ENCODE data around the gene PLIN5. TPM values are rescaled to one million over a fixed set of nuclear protein-coding genes. Genes with fewer than 3 reads are reported as not detected.
"Not testable (repeated sequence)": the region's sequence is repeated elsewhere in the genome, so short reads cannot be mapped to it uniquely, and the experiment has no call there.

The PLIN5 gene
- total RNA-seq, 1 experiment from 2014 or later = not detected

DNA sequence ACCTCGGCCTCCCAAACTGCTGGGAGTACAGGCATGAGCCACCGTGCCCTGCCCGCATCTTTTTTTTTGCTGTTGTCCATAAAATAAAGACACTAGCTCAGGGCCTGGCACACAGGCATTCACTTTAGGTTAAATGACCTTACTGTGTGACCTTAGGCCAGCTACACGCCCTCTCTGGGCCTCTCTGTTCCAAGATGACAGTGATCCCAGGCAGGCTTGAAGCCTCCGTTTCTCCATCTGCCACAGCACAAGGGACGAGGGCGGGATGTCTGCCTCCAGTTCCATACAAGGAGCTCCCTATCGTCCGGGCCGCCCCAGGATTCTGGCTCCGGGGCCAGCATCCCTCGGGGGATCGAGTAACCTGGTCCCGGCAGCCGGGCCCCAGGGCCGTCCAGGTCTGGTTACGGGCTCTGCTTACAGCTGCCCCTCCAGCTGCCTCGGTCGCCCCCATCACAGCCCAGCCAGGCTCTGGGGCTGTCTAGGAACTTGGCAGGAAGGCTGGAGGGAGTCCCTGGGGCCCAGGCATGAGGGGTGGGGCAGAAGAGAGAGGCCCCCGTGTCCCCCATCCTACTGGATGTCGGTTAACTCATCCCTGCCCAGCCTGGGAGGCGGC is 36.4 kb upstream of the PLIN5 start:
- in situ Hi-C loops (cut with HindIII; ENCODE audit: low pct_unique_long_range_greater_than_20kb, low sequenced_read_pairs) = no loop called here
- no peak for DNase-seq (ENCODE audit: low read depth, low spot score)

DNA sequence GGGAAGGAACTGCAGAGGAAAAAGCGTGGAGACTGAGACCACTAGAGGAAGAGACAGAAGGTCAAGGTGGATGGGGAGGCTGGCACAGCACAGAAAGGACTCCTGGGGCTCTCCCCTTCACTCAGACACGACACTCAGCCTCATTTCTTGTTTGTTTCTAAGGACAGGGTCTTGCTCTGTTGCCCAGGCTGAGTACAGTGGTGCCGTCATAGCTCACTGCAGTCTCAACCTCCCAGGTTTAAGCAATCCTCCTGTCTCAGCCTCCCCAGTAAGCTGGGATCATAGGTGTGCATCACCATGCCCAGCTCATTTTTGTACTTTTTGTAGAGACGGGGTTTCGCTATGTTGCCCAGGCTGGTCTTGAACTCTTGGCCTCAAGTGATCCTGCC is 35.9 kb upstream of the PLIN5 start:
- DNase-seq (ENCODE audit: low read depth, low spot score) = no peak
- in situ Hi-C loops (cut with HindIII; ENCODE audit: low pct_unique_long_range_greater_than_20kb, low sequenced_read_pairs) = no loop called here

DNA sequence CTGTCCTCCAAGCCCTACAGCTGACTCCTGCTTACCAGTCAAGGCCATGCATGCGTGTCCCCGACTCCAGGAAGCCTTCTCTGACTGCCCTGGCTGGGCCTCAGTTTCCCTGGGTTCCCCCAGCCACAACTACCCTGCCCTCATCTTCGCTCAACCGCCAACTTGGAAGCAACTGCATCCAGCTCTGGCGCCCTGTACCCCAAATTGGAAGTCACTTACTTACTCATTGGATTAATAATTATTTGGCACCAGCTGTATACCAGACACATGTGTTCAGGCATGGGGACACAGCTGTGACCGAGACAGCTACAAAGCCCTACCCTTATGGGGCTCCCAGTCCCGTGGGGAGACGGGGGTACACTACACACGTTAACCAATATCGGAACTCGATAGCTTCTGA is 35.4 kb upstream of the PLIN5 start:
- DNase-seq (ENCODE audit: low read depth, low spot score) = no peak
- in situ Hi-C loops (cut with HindIII; ENCODE audit: low pct_unique_long_range_greater_than_20kb, low sequenced_read_pairs) = no loop called here

DNA sequence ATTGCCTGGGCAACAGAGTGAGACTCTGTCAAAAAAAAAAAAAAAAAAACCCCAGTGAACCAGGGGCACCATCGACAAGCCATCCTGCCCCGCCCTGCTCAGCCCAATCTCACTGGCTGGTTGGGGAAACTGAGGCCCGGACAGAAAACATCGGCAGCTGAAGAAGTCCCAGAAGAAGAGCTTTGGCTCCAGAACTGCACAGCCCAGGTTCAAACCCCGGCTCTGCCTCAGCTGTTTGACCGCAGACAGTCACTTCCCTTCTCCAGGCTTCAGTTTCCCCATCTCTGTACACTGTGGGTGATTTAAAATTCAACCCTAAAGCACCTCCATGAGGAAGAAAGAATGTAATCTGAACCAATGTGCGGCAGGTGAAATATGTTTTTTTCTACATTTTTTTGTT is 33.9 kb upstream of the PLIN5 start:
- in situ Hi-C loops (cut with HindIII; ENCODE audit: low pct_unique_long_range_greater_than_20kb, low sequenced_read_pairs) = no loop called here
- DNase-seq (ENCODE audit: low read depth, low spot score) = no peak

DNA sequence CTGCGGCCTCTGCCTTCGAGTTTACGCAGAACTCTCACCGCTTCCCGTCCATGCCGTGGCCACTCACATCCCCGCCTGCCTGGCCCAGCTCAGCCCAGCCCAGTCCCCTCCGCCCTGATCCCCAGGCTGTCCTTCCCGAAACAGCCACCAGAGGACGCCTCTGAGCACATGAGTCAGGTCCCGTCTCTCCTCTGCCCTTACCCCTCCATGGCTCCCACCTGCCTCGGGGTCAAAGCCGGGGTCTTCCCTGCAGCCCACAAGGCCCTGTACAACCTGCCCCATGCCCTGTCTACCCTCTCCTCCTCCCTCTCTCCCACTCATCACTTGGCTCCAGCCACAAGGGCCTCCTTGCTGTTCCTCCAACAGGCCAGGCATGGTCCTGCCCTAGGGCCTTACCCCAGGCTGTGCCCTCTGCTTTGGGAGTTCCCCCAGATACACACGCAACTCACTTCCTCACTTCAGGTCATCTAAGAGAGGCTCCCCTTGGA is 32.6 kb upstream of the PLIN5 start:
- in situ Hi-C loops (cut with HindIII; ENCODE audit: low pct_unique_long_range_greater_than_20kb, low sequenced_read_pairs) = no loop called here
- DNase-seq (ENCODE audit: low read depth, low spot score) = peak; percentile 71

DNA sequence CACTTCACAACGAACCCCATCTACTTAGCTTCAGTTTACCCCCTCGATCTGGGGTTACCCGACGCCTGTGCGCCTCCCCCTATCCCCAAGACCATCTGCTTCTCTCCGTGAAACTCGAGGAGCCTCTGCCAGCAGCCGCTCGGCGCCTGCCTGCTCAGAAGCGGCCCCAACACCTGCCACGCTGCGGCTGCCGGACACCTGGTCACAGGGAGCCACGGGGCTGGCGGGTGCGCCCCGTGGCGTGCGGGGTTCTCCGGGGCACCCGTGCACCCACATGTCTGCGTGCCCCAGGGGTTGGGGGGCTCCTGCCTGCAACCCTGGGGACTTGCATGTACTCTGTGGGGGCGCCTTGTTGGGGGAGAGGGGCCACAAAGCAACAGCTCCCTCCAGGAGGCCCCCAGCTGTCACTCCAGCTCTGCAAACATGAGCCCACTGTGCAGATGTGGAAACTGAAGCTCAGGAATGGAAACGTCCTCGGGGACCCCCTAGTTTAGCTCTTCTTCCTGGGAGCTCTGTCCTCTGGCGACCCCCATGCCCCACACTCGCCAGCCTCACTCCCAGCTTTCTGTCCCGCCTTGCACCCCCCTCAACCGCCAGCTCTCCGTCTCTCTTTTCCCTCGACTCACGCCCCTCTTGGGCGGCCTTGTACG is 31.5 kb upstream of the PLIN5 start:
- no peak for DNase-seq (ENCODE audit: low read depth, low spot score)
- in situ Hi-C loops (cut with HindIII; ENCODE audit: low pct_unique_long_range_greater_than_20kb, low sequenced_read_pairs) = no loop called here

DNA sequence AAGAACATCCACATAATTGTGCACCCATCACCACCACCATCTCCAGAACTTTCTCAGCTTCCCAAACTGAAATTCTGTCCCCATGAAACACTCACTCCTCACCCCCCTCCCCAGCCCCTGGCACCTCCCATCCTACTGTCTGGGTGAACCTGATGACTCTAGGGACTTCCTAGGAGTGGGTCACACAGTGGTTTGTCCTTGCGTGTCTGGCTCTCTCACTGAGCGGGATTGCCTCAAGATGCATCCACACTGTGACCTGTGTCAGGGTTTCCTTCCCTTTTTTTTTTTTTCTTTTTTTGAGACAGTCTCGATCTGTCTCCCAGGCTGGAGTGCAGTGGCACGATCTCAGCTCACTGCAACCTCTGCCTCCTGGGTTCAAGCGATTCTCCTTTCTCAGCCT is 28.5 kb upstream of the PLIN5 start:
- DNase-seq (ENCODE audit: low read depth, low spot score); in situ Hi-C loops (cut with HindIII; ENCODE audit: low pct_unique_long_range_greater_than_20kb, low sequenced_read_pairs): not testable (repeated sequence)

DNA sequence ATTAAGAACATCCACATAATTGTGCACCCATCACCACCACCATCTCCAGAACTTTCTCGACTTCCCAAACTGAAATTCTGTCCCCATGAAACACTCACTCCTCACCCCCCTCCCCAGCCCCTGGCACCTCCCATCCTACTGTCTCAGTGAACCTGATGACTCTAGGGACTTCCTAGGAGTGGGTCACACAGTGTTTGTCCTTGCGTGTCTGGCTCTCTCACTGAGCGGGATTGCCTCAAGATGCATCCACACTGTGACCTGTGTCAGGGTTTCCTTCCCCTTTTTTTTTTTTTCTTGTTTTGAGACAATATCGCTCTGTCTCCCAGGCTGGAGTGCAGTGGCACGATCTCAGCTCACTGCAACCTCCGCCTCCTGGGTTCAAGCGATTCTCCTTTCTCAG is 27.1 kb upstream of the PLIN5 start:
- DNase-seq (ENCODE audit: low read depth, low spot score); in situ Hi-C loops (cut with HindIII; ENCODE audit: low pct_unique_long_range_greater_than_20kb, low sequenced_read_pairs): not testable (repeated sequence)

DNA sequence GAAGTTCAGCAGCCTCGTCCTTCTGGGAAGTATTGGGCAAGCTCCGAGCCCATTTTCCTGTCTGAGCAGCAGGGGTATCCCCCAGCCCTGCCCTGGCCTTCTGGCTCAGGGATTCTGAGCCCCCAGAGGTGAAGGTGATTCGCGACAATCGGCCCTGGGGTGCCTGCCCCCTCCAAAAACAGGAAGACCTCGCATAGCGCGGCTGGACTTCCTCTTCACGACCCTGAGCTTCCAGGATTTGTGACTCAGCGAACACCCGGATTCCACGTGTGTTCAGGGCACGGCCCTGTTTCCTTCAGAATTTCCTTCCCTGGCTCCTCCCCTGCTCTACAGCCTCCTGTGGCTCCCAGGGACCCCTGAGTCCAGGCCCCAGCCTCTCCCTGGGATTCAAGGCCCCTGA is 24.5 kb upstream of the PLIN5 start, which contains the start of gene SEMA6B:
TSS of gene SEMA6B (minus strand) at position 116 of the 400 bp plus-strand sequence. CDS start 1,227 bp downstream, outside the sequence.
- no peak for DNase-seq (ENCODE audit: low read depth, low spot score)
- in situ Hi-C loops (cut with HindIII; ENCODE audit: low pct_unique_long_range_greater_than_20kb, low sequenced_read_pairs) = no loop called here

DNA sequence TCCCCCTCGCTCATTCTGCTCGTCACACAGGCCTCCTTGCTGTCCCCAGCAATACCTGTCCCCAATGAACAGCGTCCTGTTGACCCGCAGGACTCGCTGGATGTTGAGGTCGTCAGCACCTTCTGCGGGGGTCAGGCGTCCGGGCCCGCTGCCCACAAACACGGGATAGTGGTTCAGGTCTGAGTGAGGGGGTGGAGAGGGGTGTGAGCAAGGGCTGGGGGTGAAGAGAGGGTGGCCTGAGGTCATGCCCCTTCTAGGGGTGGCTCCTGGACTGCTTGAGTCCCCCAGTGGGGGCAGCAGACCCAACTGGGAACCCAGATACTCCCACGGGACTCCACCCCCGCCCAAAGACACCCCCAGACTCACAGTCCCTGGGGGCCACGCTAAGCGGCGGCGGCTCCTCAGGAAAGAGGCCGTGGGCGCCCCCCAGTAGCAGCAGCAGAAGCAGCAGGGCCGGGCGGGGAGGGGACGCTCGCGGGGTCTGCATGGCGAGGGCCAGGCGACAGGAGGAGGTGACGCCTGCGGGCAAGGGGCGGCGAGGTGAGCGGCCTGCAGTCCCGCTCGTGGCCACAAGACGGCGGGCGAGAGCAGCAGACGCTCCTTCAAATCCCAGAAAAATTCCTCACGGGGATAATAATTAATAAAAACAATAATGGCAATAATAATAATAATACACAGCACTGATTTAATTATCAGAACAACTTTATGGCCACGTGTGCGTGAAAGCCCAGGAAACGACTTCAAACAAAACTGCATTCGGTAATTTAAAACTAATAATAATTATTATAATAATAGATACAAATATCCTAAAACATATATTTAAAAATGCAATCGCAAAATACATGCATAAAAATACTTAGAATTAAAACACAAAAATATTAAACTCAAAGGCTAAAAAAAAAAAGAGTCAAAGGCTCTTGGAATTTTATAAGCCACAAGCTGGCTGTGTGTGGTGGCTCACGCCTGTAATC is 23.2 kb upstream of the PLIN5 start:
- peak; percentile 19 for DNase-seq (ENCODE audit: low read depth, low spot score)
- in situ Hi-C loops (cut with HindIII; ENCODE audit: low pct_unique_long_range_greater_than_20kb, low sequenced_read_pairs) = no loop called here

DNA sequence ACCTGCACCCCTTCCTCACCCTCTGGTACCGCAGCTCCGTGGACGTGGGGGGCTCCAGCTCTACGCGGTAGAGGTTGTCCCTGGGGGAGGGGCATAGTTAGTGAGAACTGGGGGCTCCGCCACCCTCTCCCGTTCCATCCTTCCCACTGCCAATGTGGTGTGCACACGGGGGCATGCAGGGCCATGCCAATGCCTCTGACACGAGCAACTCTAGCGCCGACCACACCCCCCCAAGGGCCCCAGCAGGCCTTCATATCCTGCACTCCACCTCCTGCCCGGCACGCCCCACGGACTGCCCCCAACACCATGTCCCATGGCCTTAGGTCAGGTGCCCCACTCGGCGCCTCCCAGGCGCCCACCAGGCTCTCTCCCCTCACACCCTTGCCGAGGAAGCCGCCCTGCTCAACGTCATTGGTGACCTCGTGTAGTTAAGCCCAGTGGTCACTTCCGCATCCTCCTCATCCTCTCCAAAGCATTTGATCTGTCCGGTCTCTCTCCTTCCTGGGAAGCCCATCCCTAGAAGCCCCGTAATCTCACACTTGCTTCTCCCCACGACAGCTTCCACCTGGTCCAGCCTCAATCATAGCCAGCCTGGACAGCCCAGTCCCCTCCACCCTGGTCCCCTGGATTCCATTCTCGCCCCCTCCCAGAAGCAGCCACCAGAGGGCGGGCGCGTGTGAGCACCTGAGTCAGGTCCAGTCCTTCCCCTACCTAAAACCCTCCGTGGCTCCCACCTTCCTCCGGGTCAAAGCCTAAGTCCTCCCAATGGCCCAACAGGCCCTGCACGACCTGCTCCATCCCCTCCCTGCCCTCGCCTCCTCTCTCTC is 22.3 kb upstream of the PLIN5 start:
- peak; percentile 38 for DNase-seq (ENCODE audit: low read depth, low spot score)
- in situ Hi-C loops (cut with HindIII; ENCODE audit: low pct_unique_long_range_greater_than_20kb, low sequenced_read_pairs) = no loop called here

DNA sequence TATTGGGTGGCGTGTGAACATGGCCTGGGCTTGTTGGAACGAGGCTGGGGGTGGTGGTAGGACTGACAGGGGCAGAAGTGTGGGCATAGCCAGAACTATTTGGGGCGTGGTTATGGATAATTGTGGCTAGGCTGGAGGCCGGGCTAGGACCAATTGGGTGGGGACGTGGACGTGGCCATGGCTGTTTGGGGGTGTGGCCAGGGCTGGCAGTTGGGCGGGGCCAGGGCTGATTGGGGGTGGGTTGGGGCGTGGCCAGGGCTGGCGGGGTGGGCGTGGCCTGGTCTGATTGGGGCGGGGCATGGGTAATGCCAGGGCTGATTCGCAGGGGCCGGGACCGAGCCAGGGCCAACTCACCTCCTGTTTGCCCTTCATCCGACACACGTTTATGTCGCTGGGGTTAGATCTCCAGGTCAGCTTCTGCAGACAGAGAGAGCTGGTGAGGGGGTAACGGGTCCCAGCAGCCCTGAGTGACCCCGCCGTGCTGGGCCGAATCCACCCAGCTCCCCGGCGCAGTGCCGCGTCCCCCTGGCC is 21.6 kb upstream of the PLIN5 start:
- peak; percentile 78 for DNase-seq (ENCODE audit: low read depth, low spot score)
- in situ Hi-C loops (cut with HindIII; ENCODE audit: low pct_unique_long_range_greater_than_20kb, low sequenced_read_pairs) = no loop called here

DNA sequence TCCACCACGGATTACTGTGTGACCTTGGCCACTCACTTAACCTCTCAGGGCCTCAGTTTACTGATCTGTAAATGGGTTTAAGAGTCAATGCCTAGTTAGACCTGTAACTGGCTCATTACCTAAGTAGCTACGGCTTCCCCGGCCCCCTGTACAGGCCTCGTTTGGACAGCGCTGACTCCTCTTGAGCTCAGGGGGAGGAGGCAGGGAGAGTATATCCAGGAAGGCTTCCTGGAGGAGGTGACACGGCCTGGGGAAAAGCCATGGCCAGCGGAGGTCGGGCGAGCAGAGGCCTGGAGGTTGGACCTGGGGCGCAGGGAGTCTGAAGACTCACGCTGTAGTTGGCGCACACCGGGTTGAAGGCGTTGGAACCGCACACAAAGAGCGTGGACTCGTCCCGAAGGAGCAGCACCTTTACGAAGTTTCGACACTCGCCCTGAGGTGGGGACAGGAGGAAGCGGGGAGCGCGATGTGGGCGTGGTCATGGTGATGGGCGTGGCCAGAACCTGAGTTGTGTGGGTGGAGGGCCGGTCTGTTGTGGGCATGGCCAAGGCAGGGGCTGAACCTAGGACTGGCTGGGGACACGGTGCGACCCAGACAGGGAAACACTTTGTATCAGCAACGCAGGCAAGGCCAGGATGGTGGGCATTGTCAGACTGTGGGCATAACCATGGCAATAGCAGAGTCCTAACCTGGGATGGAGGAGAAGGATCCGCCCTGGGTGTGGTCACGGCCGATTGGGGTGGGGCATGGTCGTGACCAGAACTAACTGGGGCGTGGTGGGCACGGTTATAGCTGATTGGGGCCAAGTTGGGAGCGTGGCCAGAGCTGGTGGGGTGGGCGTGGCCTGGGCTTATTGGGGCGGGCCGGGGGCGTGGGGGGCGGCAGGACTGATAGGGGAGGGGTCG is 20.9 kb upstream of the PLIN5 start:
- DNase-seq (ENCODE audit: low read depth, low spot score) = peak; percentile 52
- in situ Hi-C loops (cut with HindIII; ENCODE audit: low pct_unique_long_range_greater_than_20kb, low sequenced_read_pairs) = no loop called here

DNA sequence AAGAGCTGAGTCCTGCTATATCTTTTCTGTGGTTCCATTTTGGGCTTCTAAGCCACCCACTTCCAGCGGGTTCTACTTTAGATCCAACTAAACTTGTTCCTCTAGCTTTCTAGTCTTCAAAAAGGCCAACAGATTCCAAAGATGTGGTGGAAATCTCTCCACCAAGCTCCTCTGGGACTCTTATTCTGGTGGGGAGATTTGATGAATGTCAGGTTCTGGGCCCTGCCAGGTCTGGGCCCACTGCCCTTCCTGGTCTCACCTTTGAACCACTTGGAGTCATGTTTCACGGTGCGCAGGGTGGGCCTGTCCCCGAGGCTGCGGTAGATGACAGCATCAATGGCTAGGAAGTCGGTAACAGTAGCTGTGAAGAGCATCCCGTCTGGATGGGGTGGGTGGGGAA is 19.7 kb upstream of the PLIN5 start:
- DNase-seq (ENCODE audit: low read depth, low spot score) = no peak
- in situ Hi-C loops (cut with HindIII; ENCODE audit: low pct_unique_long_range_greater_than_20kb, low sequenced_read_pairs) = no loop called here

DNA sequence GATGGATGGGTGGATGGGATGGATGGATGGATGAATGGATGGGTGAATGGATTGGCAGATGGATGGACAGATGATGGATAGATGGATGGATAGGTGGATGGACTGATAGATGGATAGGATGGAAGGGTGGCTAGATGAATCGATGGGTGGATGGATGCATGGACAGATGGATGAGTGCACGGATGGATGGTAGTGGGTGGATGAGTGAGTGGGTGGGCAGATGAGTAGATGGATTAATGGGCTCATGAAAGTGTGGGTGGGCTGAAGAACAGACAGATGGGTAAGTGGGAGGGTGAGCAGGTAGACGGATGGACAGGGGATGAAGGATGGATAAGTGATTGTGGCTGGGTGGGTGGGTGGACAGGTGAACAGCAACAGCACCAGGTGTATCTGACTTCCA is 18.8 kb upstream of the PLIN5 start:
- in situ Hi-C loops (cut with HindIII; ENCODE audit: low pct_unique_long_range_greater_than_20kb, low sequenced_read_pairs) = no loop called here
- DNase-seq (ENCODE audit: low read depth, low spot score) = no peak

DNA sequence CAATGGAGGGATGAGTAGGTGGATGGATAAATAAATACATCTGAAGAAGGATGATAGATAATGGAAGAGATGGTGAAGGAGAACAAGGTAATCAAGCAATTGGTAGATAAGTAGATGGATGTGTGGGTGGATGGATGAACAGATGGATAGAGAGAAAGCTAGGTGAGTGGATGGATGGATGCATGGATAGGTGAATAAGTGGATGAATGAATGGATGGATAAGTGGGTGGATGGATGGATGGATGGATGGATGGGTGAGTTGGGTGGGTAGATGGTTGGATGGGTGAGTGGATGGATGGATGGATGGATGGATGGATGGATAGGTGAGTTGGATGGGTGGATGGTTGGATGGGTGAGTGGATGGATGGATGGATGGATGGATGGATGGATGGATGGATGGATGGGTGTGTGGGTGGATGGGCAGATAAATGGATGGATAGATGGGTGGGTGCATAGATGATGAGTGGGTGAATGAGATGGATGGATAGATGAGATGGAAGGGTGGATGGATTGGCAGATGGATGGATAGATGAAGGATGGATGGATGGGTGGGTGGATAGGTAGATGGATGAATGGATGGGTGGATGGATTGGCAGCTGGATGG is 18.2 kb upstream of the PLIN5 start:
- DNase-seq (ENCODE audit: low read depth, low spot score) = no peak
- in situ Hi-C loops (cut with HindIII; ENCODE audit: low pct_unique_long_range_greater_than_20kb, low sequenced_read_pairs) = no loop called here
